Psoas muscle (tissue), 8 donors: Measurements from ENCODE around the gene FLYWCH1. TPM values are rescaled to one million over a fixed set of nuclear protein-coding genes. Genes with fewer than 3 reads are reported as not detected.

Source experiments
- ATAC-seq, 4 donors: fragments of 200-7000 bp; cut with Tn5 transposase; one replicate each; pipeline ENCODE4 v1.9.1; 2020; ENCODE audit warnings: moderate library complexity in 3 of 4, mild to moderate bottlenecking in 2 of 4
- DNase-seq, 2 donors: peaks; one replicate each; pipeline ENCODE4 v3.0.0-alpha.2; 2020
- H3K27ac ChIP-seq: fragments of 200-600 bp; one replicate; pipeline ENCODE4 v1.8.0; 2022
- H3K27me3 ChIP-seq, 3 donors: fragments of 200-600 bp in 1 of 3; one replicate each; pipeline versions ENCODE4 v1.6.1 to v1.8.0; 2013 to 2022; ENCODE audit warnings: low read length in 2 of 3, mild to moderate bottlenecking in 2 of 3, moderate library complexity in 1 of 3; ENCODE audit not compliant: insufficient read depth in 3 of 3
- H3K36me3 ChIP-seq, 2 donors: fragments of 200-600 bp in 1 of 2; one replicate each; pipeline versions ENCODE4 v1.6.1 to v1.8.0; 2013 to 2022; ENCODE audit warnings: low read depth in 1 of 2, mild to moderate bottlenecking in 1 of 2, moderate library complexity in 1 of 2; ENCODE audit not compliant: insufficient read depth in 1 of 2
- H3K4me1 ChIP-seq: fragments of 200-600 bp; one replicate; pipeline ENCODE4 v1.8.0; 2022
- H3K4me3 ChIP-seq: fragments of 200-600 bp; one replicate; pipeline ENCODE4 v1.8.0; 2022; ENCODE audit warnings: mild to moderate bottlenecking
- H3K9me3 ChIP-seq: fragments of 200-600 bp; one replicate; pipeline ENCODE4 v1.8.0; 2022
- WGBS, 3 donors: extraction: QIAGEN DNeasy Blood & Tissue Kit; methylation state at CpG; one replicate each; pipeline versions ENCODE4 v1.1.6 to v1.1.7; 2013; 5-methylcytosine and 5-hydroxymethylcytosine counted together
- intact Hi-C, 2 donors: fragments of 100-400 bp; cut with DNase I; formaldehyde crosslinking; loops; one replicate each; pipeline versions ENCODE4 v1.11.0 to v1.14.2; 2022
- polyA plus RNA-seq, 3 donors: library from polyadenylated mRNA; stranded (reverse); fragments of 200-250 nt; gene quantifications; one replicate each; pipeline ENCODE4 v1.2.3, GENCODE V29; 2013
- total RNA-seq, 4 donors: library from RNA; stranded (reverse); fragmentation: NEBNext Ultra II Directional in 2 of 4; extraction: Animal tissue kit (Norgen Biotek cat#: 25700) in 2 of 4; gene quantifications; one replicate each; pipeline versions ENCODE4 v1.2.1 to v1.2.4, GENCODE V29; 2021 to 2023
- TF ChIP-seq, protein P1 (sequence below): fragments of 200-600 bp; IDR thresholded peaks from one replicate; pipeline ENCODE4 v1.8.0; 2022; ENCODE audit warnings: antibody characterized with exemption
- donor health status: healthy with polysubstance abuse.
- donor health status: DM: no; HTN: no; CAD: no; lungs with moderate emphysema.
- donor health status: Bipolar disorder and iron deficiency.
- donor health status: healthy.
- donor health status: DM: yes; HTN: yes; CAD: no.
- donor health status: DM: no; HTN: no; CAD: no.
- donor health status: DM: no; HTN: no; CAD: no.
- donor health status: DM: yes; HTN: yes; CAD: no.

Gene FLYWCH1
- total and polyA plus RNA-seq, 7 donors: 21.2 to 65.2 (median 38.2) TPM

DNA sequence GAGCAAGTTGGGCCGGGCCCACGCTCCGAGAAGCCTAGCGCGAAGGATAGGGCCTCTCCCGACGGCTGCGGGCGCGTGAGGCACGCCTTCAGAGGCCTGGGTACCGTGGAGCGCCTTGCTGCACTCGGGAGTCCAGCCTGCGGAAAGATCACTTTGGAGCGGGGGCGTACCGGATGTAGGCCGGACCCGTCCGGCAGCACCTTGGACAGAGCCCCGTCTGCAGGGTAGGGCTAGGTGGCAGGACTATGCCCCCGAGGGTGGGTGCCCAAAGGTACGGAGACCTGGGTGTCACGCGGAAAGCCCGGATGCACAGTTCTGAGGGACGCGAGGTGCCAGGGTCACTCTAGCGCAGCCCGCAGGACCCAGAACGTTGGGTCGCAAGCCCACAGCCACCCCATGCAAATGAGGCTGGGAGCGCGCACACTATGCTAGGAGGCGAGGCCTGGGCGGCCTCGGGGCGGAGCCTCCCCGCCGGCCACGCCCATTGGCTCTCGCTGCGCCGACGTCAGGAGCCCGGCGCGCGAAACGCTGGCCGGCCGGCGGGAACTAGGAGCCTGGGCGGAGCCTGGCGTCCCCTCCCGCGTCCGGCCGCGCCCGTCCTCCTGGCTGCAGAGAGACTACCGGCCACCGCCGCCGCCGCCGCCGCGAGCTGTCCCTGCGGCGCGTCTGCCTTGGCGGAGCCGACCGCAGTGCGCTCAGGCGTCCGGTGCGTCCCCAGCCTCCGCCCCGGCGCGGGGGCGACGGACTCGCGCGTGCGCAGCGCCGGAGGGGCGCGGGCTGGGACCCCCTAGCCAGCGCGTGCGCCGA is 57.2 kb downstream of the FLYWCH1 start, which contains the start of gene PAQR4:
Gene PAQR4 (plus strand): TSS at position 611 of the 807 bp plus-strand sequence. CDS start 327 bp downstream, outside the sequence.
- peak within 1 kb of the TSS; percentile 87 for H3K4me3 ChIP-seq
- peaks cover 20% of the 10 kb centered on the region for H3K4me1 ChIP-seq
- 1% methylated on average over 67 to 98 of the region's 98 CpGs for WGBS, 3 donors
- intact Hi-C loops: no loop called here
- ATAC-seq: peak; percentile 89 to 95 (median 93)
- no peaks in the 10 kb centered on the region for H3K9me3 ChIP-seq
- H3K36me3 ChIP-seq: no peaks in the 10 kb centered on the region
- H3K27me3 ChIP-seq: peaks cover 0 to 47% (median 23%) of the 10 kb centered on the region in 3 donors
- peak; percentile 88 to 94 for DNase-seq
- TF ChIP-seq, protein P1, sequence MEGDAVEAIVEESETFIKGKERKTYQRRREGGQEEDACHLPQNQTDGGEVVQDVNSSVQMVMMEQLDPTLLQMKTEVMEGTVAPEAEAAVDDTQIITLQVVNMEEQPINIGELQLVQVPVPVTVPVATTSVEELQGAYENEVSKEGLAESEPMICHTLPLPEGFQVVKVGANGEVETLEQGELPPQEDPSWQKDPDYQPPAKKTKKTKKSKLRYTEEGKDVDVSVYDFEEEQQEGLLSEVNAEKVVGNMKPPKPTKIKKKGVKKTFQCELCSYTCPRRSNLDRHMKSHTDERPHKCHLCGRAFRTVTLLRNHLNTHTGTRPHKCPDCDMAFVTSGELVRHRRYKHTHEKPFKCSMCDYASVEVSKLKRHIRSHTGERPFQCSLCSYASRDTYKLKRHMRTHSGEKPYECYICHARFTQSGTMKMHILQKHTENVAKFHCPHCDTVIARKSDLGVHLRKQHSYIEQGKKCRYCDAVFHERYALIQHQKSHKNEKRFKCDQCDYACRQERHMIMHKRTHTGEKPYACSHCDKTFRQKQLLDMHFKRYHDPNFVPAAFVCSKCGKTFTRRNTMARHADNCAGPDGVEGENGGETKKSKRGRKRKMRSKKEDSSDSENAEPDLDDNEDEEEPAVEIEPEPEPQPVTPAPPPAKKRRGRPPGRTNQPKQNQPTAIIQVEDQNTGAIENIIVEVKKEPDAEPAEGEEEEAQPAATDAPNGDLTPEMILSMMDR: no peak
- H3K27ac ChIP-seq: peak within 1 kb of the TSS; percentile 61

- Histone ChIP-seq H3K36me3 (no peaks in the 10 kb centered on the region), H3K9me3 (no peaks in the 10 kb centered on the region), H3K27me3 (peaks cover 0 to 38% (median 14%) of the 10 kb centered on the region in 3 donors), H3K4me3 (peak overlapping the region; percentile 87), H3K27ac (peak overlapping the region; percentile 61), H3K4me1 (peaks cover 11% of the 10 kb centered on the region)
- intact Hi-C loops: no loop called here
- 2 to 5% (median 3%) methylated on average over 47 to 83 of the region's 83 CpGs for WGBS, 3 donors
- TF ChIP-seq, protein P1: peak; percentile 15
- DNase-seq: peak; percentile 73 to 84
- ATAC-seq: peak; percentile 44 to 74 (median 64)
Observed at GRCh38 chr16:2969545-2970521, 58.1 kb downstream of the FLYWCH1 start.

DNA sequence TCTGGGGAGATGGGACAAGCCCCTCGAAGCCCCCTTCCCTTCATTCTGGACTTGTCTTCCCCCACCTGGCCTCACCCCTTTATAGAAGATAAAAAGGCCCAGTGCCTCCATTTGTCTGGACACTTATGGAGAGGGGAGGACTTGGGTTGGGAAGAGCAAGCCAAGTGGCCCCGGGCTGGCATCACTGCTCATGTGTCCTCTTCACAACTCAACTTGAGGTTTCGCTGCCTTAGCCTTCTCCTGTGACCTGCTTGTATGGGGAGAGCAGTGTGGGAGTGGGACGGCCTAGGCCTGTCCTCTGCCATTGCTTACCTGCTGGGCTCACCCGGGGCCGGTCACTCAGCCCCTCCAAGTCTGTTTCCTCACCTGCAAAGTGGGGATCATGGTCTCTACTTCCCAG is 58.8 kb downstream of the FLYWCH1 start:
- Histone ChIP-seq H3K4me3 (peak overlapping the region; percentile 87), H3K4me1 (peaks cover 10% of the 10 kb centered on the region), H3K9me3 (no peaks in the 10 kb centered on the region), H3K27ac (peak overlapping the region; percentile 61), H3K36me3 (no peaks in the 10 kb centered on the region), H3K27me3 (peaks cover 0 to 31% (median 11%) of the 10 kb centered on the region in 3 donors)
- intact Hi-C loops: no loop called here
- no peak for ATAC-seq
- 71 to 78% (median 76%) methylated on average over 5 to 6 of the region's 6 CpGs for WGBS, 3 donors
- TF ChIP-seq, protein P1: no peak
- DNase-seq: no peak

GRCh38 chr16:2971134-2971984 is 59.6 kb downstream of the FLYWCH1 start:
- peaks cover 0 to 23% (median 6%) of the 10 kb centered on the region in 3 donors for H3K27me3 ChIP-seq
- TF ChIP-seq, protein P1: no peak
- intact Hi-C loops: no loop called here
- no peak overlapping the region for H3K27ac ChIP-seq
- ATAC-seq (no peak), DNase-seq (no peak)
- no peaks in the 10 kb centered on the region for H3K36me3 ChIP-seq
- 93 to 96% (median 94%) methylated on average over 28 to 35 of the region's 35 CpGs for WGBS, 3 donors
- no peaks in the 10 kb centered on the region for H3K9me3 ChIP-seq
- H3K4me1 ChIP-seq: peaks cover 10% of the 10 kb centered on the region
- H3K4me3 ChIP-seq: no peak overlapping the region
